DMS 273 treated with DMSO at 0.1 percent for 48 hours (cell line): ENCODE data around the gene NUTF2.
"Not testable (repeated sequence)": the region's sequence is repeated elsewhere in the genome, so short reads cannot be mapped to it uniquely, and the experiment has no call there.

Source experiments
- DNase-seq: peaks from one replicate; lab custom pipeline; 2025; lab: John Stamatoyannopoulos, UW

Gene NUTF2

DNA sequence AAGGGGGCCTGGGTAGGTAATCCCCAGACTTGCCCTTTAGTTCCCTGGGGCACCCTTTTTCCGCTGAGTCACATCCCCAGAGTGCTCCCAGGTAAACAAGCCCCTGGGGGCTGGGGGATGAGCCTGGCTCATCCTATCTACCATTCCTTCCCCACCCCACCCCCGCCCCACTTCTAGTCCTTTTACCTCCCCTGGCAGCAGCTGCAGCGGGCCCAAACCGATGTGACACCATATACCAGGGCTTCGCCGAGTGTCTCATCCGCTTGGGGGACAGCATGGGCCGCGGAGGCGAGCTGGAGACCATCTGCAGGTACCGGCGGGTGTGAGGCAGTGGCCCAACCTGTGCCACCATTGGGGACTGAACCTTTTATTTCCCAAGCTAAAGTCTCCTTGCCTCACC is 38.8 kb downstream of the NUTF2 start:
- no peak for DNase-seq

DNA sequence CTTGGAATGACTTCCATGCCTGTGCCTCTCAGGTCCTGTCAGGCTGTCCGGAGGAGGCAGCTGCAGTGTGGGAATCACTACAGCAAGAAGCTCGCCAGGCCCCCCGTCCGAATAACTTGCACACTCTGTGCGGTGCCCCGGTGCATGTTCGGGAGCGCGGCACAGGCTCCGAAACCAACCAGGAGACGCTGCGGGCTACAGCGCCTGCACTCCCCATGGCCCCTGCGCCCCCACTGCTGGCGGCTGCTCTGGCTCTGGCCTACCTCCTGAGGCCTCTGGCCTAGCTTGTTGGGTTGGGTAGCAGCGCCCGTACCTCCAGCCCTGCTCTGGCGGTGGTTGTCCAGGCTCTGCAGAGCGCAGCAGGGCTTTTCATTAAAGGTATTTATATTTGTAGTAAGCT is 39.2 kb downstream of the NUTF2 start:
- DNase-seq: no peak

DNA sequence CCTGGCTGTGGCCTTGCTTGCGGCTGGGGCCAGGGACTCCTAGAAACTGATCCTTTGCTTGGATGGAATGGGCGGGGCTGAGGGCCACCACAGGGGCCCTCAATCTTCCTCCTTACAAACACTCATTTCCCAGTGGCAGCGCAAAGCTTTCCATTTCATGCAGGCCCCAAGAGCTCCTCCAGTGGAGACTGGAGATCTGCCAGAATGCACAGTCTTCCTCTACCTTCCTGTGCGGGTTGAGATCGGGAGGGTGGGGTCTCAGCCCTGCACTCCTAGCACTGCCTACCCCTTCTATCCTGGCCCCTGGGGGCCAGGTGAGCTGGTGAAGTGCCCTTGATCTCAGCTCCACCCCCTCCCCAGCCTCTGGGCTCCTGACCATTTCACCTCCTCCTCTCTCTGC is 39.7 kb downstream of the NUTF2 start:
- no peak for DNase-seq

- no peak for DNase-seq
Observed at GRCh38 chr16:67888331-67888730, 41.6 kb downstream of the NUTF2 start.

- no peak for DNase-seq
Observed at GRCh38 chr16:67892375-67892774, 45.6 kb downstream of the NUTF2 start.

GRCh38 chr16:67892899-67893742 is 46.4 kb downstream of the NUTF2 start, which contains the start of gene PSKH1:
Gene PSKH1, plus strand, starts transcription at chr16:67893254. Its CDS starts 15,496 bp downstream, at chr16:67908750.
- DNase-seq: peak; percentile 89

GRCh38 chr16:67893743-67894399 is 47.1 kb downstream of the NUTF2 start:
- DNase-seq: no peak

- DNase-seq: no peak
Observed at GRCh38 chr16:67897231-67897630, 50.5 kb downstream of the NUTF2 start.

DNA sequence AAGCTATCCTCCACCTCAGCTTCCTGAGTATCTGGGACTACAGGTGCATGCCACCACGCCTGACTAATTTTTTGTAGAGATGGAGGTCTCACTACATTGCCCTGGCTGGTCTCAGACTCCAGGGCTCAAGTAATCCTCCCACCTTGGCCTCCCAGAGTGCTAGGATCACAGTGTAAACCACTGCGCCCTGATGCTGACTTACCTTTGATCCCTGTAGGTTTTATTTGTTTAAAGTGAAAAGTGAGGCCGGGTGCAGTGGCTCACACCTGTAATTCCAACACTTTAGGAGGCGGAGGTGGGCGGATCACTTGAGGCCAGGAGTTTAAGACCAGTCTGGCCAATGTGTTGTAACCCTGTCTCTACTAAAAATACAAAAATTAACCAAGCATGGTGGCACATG is 55.0 kb downstream of the NUTF2 start:
- DNase-seq: no peak

DNA sequence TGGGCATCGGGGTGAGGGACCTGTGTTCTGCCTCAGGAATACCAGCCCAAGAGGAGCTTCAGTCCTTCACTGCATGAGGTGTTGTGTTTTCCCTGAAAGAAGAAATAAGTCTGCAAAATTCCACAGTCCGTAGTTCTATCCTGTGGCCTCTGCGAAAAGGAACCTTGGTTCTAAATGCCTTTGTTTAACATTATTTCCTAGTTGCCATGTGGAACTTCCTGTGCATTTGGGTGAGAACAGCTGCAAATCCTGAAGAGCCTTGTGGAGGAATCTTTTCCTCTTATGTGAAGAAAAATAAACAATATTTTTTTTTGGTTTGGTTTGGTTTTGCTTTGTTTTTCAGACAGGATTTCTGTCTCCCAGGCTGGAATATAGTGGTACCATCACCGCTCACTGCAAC is 56.1 kb downstream of the NUTF2 start:
- no peak for DNase-seq

- DNase-seq: no peak
Observed at GRCh38 chr16:67907397-67908180, 60.9 kb downstream of the NUTF2 start.

GRCh38 chr16:67909056-67909742 is 62.5 kb downstream of the NUTF2 start:
- no peak for DNase-seq

GRCh38 chr16:67910158-67910557 is 63.4 kb downstream of the NUTF2 start:
- DNase-seq: peak; percentile 68

DNA sequence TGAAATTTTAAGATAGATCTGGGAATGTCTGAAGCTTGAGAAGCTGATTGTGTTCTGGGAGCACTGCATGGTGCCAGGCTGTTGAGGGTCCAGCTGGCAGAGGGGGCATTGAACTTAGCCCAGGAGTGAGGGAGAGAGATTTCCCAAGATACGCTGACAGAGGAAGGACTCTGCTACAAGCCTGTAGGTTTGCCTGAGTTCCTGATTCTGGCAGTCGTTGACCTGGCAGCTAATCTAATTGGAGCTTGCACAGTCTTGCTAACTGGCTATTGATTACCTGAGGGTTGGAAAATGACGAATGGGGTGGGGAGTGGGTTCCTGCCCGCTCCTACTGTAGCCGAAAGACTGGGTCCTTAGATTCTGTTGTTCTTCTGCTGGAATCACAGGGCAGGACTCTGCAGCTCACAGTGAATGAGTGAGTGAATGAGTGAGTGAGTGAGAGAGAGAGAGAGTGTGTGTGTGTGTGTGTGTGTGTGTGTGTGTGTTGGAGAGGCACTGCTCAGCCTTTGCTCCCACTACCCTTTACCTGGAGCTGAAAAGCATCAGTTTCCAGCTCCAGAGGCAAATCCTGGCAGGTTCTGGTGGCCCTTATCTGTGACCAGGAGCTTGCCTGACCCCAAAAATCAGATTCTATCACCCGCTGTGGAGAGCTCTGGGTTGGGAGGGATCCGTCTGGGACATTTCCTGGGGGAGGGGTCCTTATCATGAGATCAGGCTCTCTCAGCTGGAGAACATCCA is 68.2 kb downstream of the NUTF2 start:
- no peak for DNase-seq

GRCh38 chr16:67915496-67915769 is 68.7 kb downstream of the NUTF2 start:
- not testable (repeated sequence) for DNase-seq

- no peak for DNase-seq
Observed at GRCh38 chr16:67915831-67916723, 69.3 kb downstream of the NUTF2 start.

- no peak for DNase-seq
Observed at GRCh38 chr16:67917140-67917851, 70.6 kb downstream of the NUTF2 start.

- no peak for DNase-seq
Observed at GRCh38 chr16:67917852-67918236, 71.1 kb downstream of the NUTF2 start.

GRCh38 chr16:67919622-67920221 is 73.0 kb downstream of the NUTF2 start:
- no peak for DNase-seq
